Frontal cortex (tissue), 1 donor: Measurements from ENCODE around the gene CEBPB. TPM values are rescaled to one million over a fixed set of nuclear protein-coding genes. Genes with fewer than 3 reads are reported as not detected.

Source experiments
- total RNA-seq: library from RNA; depleted of rRNA; stranded (reverse); fragments of >200 nt; gene quantifications from one replicate; pipeline ENCODE4 v1.2.3, GENCODE V29; 2014

The CEBPB gene
- total RNA-seq, 1 donor from 2014 or later = 1.6 TPM

Other genes with a start within 250 kb of the CEBPB start
- gene SNAI1, start 207.8 kb upstream of the CEBPB start, total RNA-seq = not detected
- gene UBE2V1, start 77.7 kb upstream of the CEBPB start, total RNA-seq = 20.0 TPM
- gene PEDS1, start 37.1 kb upstream of the CEBPB start, total RNA-seq = 9.4 TPM